SK-N-DZ (cell line): ENCODE measurements around the gene ZNF18.
"Not testable (repeated sequence)": the region's sequence is repeated elsewhere in the genome, so short reads cannot be mapped to it uniquely, and the experiment has no call there.

Experiments used
- DNase-seq: peaks from one replicate; pipeline ENCODE4 v3.0.0-alpha.2; 2015; ENCODE audit warnings: low spot score

ZNF18 gene

GRCh38 chr17:11986179-11986941, 10.9 kb downstream of the ZNF18 start:
- no peak for DNase-seq

- no peak for DNase-seq
Observed at GRCh38 chr17:11981862-11982261, 15.4 kb downstream of the ZNF18 start.

GRCh38 chr17:11980813-11981212, 16.5 kb downstream of the ZNF18 start:
- DNase-seq, result no peak

- no peak for DNase-seq
Observed at GRCh38 chr17:11979795-11980194, 17.5 kb downstream of the ZNF18 start.

- DNase-seq, result not testable (repeated sequence)
Observed at GRCh38 chr17:11972741-11973140, 24.5 kb downstream of the ZNF18 start.

GRCh38 chr17:11969565-11969964, 27.7 kb downstream of the ZNF18 start:
- no peak for DNase-seq

- no peak for DNase-seq
Observed at GRCh38 chr17:11954936-11955335, 42.3 kb downstream of the ZNF18 start.

- no peak for DNase-seq
Observed at GRCh38 chr17:11953924-11954323, 43.4 kb downstream of the ZNF18 start.

- DNase-seq, result no peak
Observed at GRCh38 chr17:11952610-11953009, 44.7 kb downstream of the ZNF18 start.

GRCh38 chr17:11950771-11951519, 46.3 kb downstream of the ZNF18 start:
- DNase-seq, result no peak

- DNase-seq, result not testable (repeated sequence)
Observed at GRCh38 chr17:11949571-11949970, 47.7 kb downstream of the ZNF18 start.

GRCh38 chr17:11948789-11949188, 48.5 kb downstream of the ZNF18 start:
- DNase-seq, result no peak

GRCh38 chr17:11944587-11944986, 52.7 kb downstream of the ZNF18 start:
- no peak for DNase-seq

- DNase-seq, result no peak
Observed at GRCh38 chr17:11943759-11944347, 53.4 kb downstream of the ZNF18 start.

GRCh38 chr17:11943086-11943485, 54.2 kb downstream of the ZNF18 start:
- DNase-seq, result not testable (repeated sequence)

GRCh38 chr17:11940904-11941303, 56.4 kb downstream of the ZNF18 start:
- DNase-seq, result no peak

GRCh38 chr17:11935734-11936406, 61.4 kb downstream of the ZNF18 start:
- DNase-seq, result peak; percentile 38

- no peak for DNase-seq
Observed at GRCh38 chr17:11932337-11932898, 64.9 kb downstream of the ZNF18 start.

GRCh38 chr17:11928436-11928835, 68.8 kb downstream of the ZNF18 start:
- no peak for DNase-seq
